A549 treated with AZD2906 at 1 μM for 4 hours (cell line): ENCODE data around the gene ACSBG1. TPM values are rescaled to one million over a fixed set of nuclear protein-coding genes. Genes with fewer than 3 reads are reported as not detected.

Source experiments
- total RNA-seq: library from RNA; stranded (reverse); fragments of 200-300 nt; extraction: Qiagen RNA extraction; gene quantifications from 5 replicates; pipeline ENCODE4 v1.2.3, GENCODE V29; 2022

ACSBG1 gene, protein sequence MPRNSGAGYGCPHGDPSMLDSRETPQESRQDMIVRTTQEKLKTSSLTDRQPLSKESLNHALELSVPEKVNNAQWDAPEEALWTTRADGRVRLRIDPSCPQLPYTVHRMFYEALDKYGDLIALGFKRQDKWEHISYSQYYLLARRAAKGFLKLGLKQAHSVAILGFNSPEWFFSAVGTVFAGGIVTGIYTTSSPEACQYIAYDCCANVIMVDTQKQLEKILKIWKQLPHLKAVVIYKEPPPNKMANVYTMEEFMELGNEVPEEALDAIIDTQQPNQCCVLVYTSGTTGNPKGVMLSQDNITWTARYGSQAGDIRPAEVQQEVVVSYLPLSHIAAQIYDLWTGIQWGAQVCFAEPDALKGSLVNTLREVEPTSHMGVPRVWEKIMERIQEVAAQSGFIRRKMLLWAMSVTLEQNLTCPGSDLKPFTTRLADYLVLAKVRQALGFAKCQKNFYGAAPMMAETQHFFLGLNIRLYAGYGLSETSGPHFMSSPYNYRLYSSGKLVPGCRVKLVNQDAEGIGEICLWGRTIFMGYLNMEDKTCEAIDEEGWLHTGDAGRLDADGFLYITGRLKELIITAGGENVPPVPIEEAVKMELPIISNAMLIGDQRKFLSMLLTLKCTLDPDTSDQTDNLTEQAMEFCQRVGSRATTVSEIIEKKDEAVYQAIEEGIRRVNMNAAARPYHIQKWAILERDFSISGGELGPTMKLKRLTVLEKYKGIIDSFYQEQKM
- total RNA-seq = 0.10 to 0.48 TPM (median 0.26 TPM) in 5 replicates

DNA sequence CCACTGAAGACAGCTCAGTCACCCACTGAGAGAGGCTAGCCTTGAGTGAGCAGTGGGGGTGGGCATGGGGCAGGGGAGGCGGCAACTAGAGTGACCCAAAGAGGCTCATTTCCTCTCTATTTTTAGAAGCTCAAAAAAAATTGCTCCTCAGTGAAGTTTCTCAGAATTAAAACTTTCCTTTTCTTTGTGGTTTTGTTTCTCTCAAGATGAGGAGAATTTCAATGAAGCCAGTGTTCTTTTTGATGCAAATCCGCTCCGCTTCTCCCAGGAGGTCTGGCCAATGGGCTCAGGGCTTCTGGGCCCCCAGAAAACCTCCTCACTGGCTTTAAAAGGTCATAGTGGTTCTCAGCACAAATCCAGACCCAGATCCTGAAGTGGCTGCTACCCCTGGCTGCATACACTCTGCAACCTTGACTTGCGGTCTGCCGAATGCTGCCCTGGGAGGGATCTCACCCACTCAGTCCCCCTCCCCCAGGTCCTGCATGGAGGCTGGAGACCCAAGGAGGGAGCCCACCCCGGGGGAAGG lies at the start of gene ACSBG1:
ACSBG1 (minus strand) TSS at position 51 of the 526 bp plus-strand sequence. CDS start 64 bp downstream, outside the sequence.

DNA sequence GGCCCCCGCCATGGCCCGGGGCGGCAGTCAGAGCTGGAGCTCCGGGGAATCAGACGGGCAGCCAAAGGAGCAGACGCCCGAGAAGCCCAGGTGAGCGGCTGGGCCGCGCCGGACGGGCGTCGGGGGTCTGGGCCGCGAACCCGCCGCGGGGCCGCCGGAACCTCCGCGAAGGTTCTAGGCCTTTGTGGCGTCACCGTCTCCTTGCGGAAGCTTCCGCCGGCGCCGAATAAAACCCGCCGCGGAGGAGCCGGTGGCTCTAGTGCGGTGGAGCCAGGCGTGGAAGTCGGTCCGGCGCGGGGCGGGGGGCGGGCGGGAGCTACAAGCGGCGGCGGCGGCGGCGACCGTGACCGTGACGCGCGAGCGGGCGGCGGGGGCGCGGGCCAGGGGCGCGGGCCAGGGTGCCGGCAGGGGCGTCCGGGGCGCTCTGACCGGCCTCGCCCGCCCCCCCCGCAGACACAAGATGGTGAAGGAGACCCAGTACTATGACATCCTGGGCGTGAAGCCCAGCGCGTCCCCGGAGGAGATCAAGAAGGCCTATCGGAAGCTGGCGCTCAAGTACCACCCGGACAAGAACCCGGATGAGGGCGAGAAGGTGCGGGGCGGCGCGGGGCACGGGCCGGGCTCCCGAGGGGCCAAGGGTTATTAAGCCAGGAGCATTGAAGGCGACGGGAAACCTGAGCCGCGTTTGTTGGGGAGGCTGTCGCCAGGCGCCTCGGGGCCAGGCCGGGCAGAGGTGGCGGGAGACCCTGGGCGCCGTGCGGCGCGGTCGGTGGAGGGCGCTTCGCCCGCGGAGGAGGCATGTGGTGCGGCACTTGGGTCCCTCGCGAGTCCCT lies 30.2 kb upstream of the ACSBG1 start, which contains the start of gene DNAJA4:
DNAJA4 (plus strand) TSS at position 259 of the 833 bp plus-strand sequence; CDS start at position 461, 202 bp downstream.

DNA sequence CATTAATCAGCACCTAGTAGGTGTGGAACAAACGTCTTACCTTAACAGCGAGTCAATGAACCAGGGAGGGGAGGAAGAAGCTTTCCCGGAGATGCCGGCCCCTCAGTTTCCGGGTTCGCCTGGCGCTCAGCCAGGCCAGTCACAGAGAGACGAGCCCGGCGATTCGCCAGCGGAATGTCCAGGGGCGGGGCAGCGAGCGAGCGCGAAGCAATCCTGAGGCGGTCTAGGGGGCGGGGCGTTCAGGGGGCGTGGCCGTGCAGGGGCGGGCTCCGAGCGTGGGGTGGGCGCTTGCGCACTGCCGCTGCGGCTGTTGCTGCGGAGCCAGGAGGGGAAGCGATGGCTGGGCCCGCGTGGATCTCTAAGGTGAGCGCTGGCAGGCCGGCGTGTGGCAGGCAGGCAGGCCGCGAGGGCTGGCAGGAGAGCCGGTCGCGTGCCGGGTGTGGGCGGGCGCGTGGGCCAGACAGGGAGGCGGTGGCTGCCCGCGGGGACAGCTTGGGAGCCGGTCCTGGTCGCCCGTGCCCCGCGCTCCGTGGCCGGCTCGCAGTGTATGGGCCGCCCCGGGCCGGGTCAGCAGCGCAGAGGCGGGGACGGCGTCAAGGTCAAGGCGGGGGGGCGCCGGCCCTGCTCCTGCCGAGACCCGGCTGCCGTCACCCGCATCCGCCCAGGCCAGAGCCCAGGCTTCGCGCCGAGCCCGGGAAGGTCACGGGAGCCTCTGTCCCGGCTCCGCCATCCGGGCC lies 85.1 kb downstream of the ACSBG1 start, which contains the start of gene IDH3A:
IDH3A (plus strand) TSS at position 295 of the 737 bp plus-strand sequence; CDS start at position 337, 42 bp downstream.

DNA sequence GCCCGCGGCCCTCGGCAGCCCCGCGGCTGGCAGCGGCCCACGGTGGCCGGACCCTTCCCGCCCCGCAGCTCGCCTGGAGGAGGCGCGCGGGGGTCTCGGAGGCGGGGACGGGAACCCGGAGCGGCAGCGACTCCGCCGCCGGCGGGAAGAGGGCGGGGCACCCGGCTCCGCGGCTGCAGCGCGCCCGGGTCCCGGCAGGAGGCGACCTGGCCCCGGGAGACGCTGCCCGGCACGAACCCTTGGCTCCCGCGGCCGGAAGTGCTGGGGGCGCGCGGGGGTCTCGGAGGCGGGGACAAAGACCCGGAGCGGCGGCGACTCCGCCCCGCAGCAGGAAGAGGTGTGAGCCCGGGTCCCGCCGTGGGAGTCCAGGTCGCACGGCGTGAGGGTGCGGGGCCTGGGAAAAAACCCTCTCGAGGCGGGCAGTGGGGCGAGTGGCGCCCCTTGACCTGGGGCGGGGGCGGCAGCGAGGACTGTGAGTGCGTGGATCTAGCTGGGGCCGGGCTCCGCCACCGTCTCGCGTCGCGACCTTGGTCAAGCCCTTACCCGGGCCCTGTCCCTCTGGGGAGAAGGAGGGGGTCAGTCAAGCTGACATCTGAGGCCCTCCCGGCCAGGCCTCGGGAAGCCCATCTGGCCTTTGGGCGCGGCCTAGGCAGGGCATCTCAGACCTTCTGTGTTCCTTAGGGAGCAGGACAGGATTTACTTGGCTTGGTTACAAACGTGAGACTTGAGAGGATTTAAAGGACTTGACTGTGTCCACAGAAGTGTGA lies 102.9 kb downstream of the ACSBG1 start, which contains the start of gene CIB2:
CIB2 (minus strand) TSS at position 151 of the 767 bp plus-strand sequence. CDS start 230 bp downstream, outside the sequence.

Other genes with a start within 250 kb of the ACSBG1 start
- gene TBC1D2B, start 156.9 kb downstream of the ACSBG1 start, total RNA-seq = 14.6 to 17.6 TPM (median 15.7 TPM) in 5 replicates
- gene SH2D7, start 142.0 kb downstream of the ACSBG1 start, total RNA-seq = not detected in 5 replicates
- gene CIB2, start 103.1 kb downstream of the ACSBG1 start, total RNA-seq = 24.4 to 28.2 TPM (median 28.0 TPM) in 5 replicates
- gene IDH3A, start 85.2 kb downstream of the ACSBG1 start, total RNA-seq = 63.4 to 90.4 TPM (median 64.7 TPM) in 5 replicates
- gene DNAJA4, start 30.0 kb upstream of the ACSBG1 start, total RNA-seq = 0.06 to 0.11 TPM (median 0.10 TPM) in 3 of 5 replicates, not detected in the others
- 79.3 to 124 TPM (median 84.3 TPM) in 5 replicates for gene SKIC8, start 65.0 kb upstream of the ACSBG1 start, total RNA-seq
- 0.98 to 2.4 TPM (median 1.8 TPM) in 5 replicates for gene CRABP1, start 105.8 kb upstream of the ACSBG1 start, total RNA-seq
- 31.9 to 44.9 TPM (median 40.6 TPM) in 5 replicates for gene IREB2, start 203.7 kb upstream of the ACSBG1 start, total RNA-seq